Urothelium cell line (cell line): ENCODE results near the gene AUP1.

ENCODE experiments used
- DNase-seq: peaks from one replicate; pipeline ENCODE4 v3.0.0; 2011; ENCODE audit warnings: low spot score, mixed read lengths
- FAIRE-seq: peaks from 2 replicates; lab custom pipeline; 2011; peaks lifted over from hg19 to GRCh38; lab: Jason Lieb, UNC

Gene AUP1

GRCh38 chr2:74537140-74537539 lies 7.6 kb upstream of the AUP1 start:
- DNase-seq (no peak), FAIRE-seq (no peak)

DNA sequence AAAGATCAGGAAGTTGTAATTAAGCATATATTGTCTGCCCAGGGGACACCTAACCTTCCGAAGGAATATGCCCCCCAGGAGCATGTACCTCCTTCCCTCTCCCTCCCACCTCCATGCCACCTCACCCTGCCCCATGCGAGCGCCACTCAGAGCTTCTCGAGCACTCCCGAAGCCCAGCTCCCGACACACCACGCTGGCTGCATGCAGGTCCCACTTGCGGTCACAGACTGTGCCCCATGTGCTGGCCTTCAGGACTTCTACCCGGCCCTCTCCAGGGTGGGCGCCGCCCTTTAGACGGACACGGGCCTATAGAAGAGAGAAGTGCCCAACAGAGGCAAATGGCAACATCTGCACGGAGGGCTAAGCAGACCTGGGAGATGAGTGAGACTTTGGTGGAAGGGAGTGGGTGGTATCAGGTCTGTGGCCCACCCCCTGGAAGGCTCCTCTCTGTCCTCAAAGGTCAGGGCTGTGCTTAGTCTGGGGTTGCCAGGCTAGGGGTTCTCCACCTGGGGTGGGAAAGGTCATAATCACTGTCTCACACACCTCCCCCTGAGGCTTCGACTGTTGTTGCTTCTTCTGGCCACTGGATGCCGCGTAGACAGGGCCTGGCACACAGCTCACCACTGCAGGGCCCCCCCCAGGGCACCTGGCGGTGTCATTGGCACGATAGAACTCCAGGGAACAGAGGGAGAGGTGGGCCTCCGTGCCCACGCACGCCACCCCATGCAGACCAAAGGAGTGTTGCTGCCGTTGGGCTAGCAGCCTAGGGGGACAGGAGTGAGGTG lies 6.9 kb upstream of the AUP1 start:
- FAIRE-seq, result no peak

DNA sequence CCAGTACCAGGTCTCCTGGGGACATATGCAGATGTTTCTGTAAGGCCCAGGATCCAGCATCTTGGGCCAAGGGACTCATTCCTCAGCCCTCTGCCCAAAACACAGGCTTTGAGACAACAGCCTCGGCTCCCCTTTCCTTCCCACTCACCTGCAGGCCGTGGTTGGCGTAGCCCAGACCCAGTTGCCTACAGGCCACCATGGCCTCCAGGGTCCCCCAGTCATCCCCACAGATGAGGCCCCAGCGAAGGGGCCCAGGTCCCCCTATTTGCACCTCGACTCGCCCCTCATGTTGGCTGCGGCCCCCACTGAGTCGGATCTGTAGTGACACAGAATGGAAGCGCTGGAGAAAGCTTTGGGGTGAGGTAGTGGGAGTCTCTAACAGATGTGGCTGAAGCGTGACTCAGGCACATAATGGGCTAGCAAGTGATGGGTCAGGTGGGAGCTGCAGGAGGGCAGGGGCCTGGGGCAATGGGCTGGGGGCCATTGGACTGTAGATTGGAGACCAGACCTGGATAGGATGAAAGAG lies 6.0 kb upstream of the AUP1 start:
- no peak for DNase-seq
- FAIRE-seq, result no peak

More for the DNA sequence above, 6.9 kb upstream of the AUP1 start:
- no peak for DNase-seq

GRCh38 chr2:74534411-74534810 lies 4.9 kb upstream of the AUP1 start:
- FAIRE-seq, result no peak

DNA sequence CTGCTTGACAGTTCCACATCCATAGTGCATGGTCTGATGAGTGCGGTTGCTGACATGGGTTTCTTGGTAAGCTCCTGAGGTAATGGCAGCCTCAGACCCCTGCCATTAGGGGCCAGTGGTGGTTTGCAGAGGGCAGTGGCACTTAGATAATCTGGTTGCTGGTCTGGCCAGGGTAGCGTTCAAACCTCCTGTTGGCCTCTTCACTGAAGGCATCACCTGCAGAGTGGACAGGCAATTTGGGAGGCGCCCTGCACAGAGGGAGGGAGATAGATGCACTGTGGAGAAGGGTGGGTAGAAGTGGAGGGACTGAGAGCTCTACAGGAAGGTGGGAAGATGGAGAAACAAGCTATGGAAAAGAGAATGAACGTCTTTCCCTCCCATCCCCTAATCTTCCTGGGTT lies 4.0 kb upstream of the AUP1 start:
- no peak for FAIRE-seq
- no peak for DNase-seq

More at GRCh38 chr2:74534411-74534810, 4.9 kb upstream of the AUP1 start:
- DNase-seq, result no peak

GRCh38 chr2:74532222-74532621 lies 2.7 kb upstream of the AUP1 start:
- DNase-seq (no peak), FAIRE-seq (no peak)

DNA sequence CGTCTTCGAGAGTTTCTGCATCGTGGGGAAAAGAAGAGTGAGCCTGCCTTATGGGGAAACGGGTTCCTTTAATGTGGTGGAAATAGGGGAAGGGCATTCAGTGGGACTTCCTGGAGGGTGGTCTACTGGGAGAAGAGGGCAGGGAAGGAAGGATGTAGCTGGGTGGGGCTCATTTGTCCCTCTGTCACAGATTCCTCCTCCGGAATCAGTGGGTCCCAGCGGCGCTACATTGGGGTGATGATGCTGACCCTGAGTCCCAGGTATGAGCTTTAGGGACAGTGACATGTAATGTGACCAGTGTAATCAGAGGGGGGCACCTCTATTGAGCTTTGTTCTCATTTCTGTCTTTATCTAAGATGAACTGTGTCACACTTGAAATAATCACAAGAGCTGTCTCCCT lies 2.2 kb upstream of the AUP1 start:
- DNase-seq, result no peak
- FAIRE-seq, result no peak

DNA sequence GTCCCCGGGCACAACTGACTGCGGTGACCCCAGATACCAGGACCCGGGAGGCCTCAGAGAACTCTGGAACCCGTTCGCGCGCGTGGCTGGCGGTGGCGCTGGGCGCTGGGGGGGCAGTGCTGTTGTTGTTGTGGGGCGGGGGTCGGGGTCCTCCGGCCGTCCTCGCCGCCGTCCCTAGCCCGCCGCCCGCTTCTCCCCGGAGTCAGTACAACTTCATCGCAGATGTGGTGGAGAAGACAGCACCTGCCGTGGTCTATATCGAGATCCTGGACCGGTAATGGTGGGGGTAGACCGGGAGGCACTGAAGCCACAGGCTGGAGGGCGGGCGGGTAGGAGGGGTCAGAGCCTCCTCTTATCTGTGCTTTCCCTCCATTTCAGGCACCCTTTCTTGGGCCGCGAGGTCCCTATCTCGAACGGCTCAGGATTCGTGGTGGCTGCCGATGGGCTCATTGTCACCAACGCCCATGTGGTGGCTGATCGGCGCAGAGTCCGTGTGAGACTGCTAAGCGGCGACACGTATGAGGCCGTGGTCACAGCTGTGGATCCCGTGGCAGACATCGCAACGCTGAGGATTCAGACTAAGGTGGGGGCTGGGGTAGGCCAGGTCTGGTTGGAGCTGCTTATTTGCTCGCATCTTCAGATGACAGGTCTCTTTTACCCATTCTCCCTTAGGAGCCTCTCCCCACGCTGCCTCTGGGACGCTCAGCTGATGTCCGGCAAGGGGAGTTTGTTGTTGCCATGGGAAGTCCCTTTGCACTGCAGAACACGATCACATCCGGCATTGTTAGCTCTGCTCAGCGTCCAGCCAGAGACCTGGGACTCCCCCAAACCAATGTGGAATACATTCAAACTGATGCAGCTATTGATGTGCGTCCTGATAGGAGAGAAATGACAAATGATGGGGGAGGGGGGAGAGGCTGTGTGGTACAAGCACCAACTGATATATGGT lies 1.0 kb upstream of the AUP1 start:
- DNase-seq (peak; percentile 59), FAIRE-seq (no peak)

GRCh38 chr2:74528600-74529356 lies 728 bp downstream of the AUP1 start:
- no peak for FAIRE-seq
- DNase-seq, result peak; percentile 30

DNA sequence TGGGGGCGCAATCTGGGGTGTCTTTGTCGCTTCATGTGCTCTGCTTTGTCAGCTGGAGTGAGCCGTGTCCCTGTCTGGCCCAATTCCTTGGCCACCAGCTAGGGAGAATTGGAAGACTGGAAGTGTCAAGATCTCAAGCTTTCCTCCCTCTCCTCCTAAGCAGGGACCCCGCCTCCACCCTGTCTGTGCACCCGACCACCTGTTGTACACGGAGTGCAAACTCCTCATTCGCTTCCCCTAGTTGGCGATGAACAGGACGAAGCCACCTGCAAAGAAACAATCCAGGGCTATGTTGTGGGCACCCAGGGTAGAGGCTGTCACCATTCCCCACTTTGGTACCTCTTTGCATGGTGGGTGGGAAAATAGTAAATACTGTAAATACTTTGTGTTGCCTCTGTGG lies 1.8 kb downstream of the AUP1 start:
- FAIRE-seq (no peak), DNase-seq (no peak)

DNA sequence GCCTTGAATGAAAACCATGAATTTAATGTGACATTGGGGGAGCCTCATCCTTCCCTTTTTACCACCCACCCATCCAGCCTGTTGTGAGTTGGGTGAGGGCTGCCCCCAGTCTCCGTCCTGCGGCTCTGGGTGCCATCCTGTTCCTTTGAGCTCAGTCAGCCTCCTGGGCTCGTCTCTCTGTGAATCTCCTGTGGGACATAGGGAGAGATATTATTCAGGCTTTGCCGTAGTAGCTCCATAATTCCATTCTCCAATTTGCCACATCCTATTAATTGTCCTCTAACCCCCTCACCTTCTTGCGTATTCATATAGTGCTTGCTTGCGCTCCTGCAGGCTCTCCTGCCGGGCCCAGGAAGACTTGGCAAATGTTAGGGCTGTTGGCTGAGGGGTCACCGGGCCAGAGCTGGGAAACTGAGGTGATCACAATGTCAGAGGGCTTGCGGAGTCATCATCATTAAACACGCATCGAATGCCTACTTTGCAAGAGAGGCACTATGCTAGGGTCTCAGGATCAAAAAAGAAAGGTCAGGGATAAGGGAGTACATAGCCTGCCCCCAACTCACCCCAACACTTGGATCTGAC lies 2.8 kb downstream of the AUP1 start:
- no peak for FAIRE-seq

DNA sequence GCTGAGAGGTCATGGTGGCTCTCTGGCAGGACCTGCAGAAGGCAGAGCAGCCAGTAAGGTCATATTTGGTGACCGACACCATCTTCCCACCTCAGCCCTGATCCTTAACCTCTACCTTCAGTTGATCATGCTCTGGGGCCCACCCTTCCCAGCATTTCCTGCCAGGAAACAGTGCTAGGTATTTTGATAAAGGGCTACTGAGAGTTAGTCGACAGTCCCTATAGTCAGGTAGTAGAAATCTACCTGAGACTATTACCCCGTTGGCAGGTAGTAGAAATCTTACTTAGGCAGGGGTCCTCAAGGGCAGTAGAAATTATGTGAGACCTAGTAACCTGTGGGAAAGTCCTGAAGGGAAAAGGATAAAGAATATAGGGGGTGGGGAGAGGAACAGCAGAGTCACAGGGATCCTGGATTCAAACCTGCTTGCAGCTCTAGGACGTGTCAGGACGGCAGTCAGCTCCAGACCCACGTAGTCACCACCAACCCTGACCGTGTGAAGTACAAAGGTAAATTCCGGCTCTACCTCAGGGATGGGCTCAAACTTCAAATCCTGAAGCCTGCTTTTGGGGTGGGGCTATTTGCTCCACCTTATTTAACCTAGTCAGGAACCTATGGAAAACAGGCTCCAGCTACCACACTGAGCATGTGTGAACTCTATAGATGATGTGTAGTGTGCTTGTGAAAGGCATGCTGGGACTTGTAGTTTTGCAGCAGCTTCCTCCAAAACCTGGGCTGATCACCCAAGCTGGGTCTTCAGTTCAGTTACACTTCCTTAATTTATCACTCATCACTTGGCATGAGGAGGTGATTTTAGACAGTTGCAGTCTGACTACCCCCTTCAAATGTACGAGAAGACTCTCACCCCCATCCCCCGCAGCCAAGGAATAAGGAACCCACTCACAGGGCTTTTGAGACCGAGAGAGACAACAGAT lies 3.5 kb downstream of the AUP1 start, which contains the start of gene DQX1:
Gene DQX1 (minus strand): TSS at position 515 of the 932 bp plus-strand sequence. CDS start 502 bp downstream, at position 13.
- no peak for DNase-seq
- no peak for FAIRE-seq

More for the DNA sequence above, 2.8 kb downstream of the AUP1 start:
- no peak for DNase-seq

- no peak for FAIRE-seq
- DNase-seq, result no peak
These were observed 4.4 kb downstream of the AUP1 start for GRCh38 chr2:74524955-74525716.

GRCh38 chr2:74524005-74524404 lies 5.5 kb downstream of the AUP1 start:
- FAIRE-seq, result no peak
- no peak for DNase-seq

- FAIRE-seq, result no peak
- no peak for DNase-seq
These were observed 7.0 kb downstream of the AUP1 start for GRCh38 chr2:74522516-74522915.

GRCh38 chr2:74516650-74517049 lies 12.9 kb downstream of the AUP1 start:
- FAIRE-seq (no peak), DNase-seq (no peak)

- DNase-seq, result no peak
- FAIRE-seq, result no peak
These were observed 13.4 kb downstream of the AUP1 start for GRCh38 chr2:74515981-74516633.
